NCI-H460 (cell line): Measurements from ENCODE around the gene COQ10B. TPM values are rescaled to one million over a fixed set of nuclear protein-coding genes. Genes with fewer than 3 reads are reported as not detected.

Source experiments
- DNase-seq: peaks from one replicate; pipeline ENCODE4 v3.0.0-alpha.2; 2016; ENCODE audit warnings: low read depth; ENCODE audit errors: extremely low read depth
- small RNA-seq, 2 experiments: library from RNA; depleted of rRNA; stranded (forward); fragments of <200 nt; gene quantifications; one replicate each; pipeline ENCODE3, GENCODE V24; 2014
- total RNA-seq: library from RNA; depleted of rRNA; stranded (reverse); fragments of >200 nt; shearing (Covaris generic); gene quantifications from 2 replicates; pipeline ENCODE4 v1.2.3, GENCODE V29; 2014; rRNA removed

The COQ10B gene
- total RNA-seq, 1 experiment from 2014 or later = 44.0 TPM

DNA sequence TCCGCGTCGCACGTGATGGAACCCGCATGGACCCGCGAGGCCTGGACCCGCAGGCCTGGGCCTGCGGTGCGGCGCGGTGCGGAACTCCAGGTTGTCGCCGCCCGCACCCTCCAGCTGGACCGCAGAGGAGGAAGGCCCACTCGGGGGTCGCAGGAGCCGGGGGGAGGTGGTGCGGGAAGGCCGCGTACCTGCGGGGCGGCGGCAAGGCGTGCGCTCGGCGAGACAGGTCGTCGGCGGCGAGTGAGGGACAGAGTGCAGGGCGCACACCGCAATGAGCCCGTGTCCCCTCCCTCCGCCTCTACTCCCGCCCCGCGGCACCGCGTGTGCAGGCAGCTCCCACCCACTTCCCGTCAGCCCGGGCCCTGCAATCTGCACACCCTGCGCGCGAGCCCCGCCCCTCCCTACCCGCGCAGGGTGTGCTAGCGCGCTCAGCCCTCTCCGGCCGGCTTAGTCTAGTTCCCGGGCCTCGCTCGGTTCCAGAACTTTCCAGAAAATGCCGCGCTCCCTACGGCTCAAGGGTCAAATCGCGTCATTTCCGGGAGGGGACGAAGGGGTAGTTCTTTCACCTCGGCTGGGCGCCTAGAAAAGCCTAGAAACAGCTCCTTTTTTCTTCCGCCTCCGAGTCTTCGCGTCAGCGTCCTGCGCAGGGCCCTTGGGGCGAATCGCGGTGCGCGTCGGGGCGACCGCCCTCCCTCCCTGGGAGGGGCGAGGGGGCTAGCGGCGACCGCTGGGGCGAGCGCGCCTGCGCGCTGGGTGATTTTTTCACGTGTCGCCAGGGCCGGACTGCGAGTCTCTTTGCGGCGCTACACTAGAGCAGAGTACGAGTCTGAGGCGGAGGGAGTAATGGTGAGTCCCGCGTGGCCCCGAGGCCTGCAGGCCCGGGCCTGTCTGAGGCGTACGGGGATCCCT lies 46.5 kb downstream of the COQ10B start, which contains the start of the genes HSPD1 and HSPE1:
Gene HSPD1 (minus strand): TSS at position 247 of the 909 bp plus-strand sequence. CDS start 992 bp downstream, outside the sequence.
Gene HSPE1 (plus strand): TSS at position 786 of the 909 bp plus-strand sequence. CDS start 58 bp downstream, at position 844.
- DNase-seq = peak; percentile 100

DNA sequence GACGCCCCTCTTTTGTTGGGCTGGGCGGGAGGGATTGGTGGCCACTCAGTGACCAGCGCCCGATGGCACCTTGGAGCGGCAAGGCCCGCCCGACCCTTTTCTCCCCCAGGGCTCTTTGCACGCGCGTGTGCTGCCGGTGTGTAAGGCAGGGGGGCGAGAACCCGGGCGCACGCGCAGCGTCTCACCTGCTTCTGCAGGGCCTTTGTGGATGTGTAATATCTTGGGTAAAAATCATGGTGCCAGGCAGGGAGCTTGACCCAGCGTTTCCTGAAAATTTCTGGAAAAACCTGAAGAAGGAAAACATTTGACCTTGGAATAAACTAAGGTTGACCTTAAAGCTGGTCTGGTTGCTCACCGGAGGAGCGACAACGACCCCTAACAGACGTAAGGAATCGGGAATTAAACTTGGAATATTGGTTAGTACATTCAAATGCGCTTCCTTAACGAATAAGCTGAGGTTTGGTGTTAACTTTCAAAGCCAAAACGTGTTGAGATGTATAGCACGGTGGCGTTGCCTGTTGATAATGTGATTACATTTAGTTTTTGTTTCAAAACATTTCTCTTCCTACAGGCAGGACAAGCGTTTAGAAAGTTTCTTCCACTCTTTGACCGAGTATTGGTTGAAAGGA lies 47.3 kb downstream of the COQ10B start:
- no peak for DNase-seq

DNA sequence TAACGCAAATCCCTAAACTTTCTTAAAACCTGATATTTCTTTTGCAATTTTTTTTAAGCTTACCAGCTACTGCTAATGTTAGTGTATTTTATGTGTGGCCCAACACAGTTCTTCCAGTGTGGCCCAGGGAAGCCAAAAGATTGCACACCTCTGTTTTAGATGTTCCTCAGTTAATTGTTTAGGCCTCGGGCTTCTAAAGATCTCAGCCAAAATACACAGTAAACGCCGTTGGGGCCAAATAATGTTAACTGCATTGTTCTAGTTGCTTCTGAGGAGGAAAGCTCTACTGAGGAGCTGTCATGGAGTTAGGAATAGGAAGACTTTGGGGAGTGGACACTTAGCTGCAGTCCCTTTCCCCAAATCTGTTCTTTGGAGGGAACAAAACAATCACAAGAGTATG lies 48.8 kb downstream of the COQ10B start:
- no peak for DNase-seq

DNA sequence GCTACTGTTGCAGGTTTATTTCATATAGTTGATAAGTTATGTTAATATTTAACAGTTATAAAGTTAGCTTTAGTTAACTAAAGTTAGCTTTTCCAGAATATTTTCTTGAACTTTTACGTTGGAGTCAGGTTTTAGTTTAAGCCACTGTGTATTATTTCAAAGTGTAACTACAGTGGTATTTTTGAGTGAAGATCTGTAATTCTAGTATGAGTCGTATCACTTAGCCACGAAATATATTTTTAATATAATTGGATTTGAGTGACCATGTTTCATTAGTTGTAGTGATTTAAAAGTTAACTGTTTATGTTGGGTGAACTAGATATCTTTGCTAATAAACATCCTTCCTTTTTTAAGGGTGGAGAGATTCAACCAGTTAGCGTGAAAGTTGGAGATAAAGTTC lies 49.3 kb downstream of the COQ10B start:
- DNase-seq = no peak

DNA sequence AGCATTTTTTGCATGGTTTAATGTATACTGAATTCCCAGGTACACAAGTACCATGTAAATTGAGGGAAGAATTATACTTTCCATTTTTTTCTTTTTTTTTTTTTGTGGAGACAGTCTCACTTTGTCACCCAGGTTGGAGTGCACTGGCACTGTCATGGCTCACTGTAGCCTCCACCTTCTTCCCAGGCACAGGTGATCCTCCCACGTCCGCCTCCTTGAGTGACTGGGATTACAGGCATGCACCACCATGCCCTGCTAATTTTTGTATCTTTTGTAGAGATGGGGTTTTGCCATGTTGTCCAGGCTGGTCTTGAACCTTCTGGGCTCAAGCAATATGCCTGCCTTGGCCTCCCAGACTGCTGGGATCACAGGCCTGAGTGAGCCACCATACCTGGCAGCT lies 50.6 kb downstream of the COQ10B start:
- no peak for DNase-seq

DNA sequence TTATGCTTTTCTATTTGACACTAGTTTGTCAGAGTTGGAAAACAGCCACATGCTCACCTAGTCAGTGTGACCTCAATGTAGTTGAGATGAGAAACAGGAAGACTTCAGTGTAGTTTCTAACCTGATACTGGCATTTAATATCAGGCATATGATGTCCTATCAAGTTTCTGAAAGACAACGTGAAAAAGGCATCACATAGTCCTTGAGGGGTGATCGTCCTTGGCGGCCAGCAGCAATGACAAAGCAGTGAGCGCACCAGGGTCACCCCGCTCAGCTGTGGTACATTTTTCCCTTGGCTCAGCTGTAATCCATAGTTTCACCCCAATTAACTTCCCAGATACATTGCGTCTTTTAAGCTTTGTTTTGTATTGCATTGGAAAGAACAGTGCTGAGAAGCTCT lies 51.2 kb downstream of the COQ10B start:
- DNase-seq = no peak

DNA sequence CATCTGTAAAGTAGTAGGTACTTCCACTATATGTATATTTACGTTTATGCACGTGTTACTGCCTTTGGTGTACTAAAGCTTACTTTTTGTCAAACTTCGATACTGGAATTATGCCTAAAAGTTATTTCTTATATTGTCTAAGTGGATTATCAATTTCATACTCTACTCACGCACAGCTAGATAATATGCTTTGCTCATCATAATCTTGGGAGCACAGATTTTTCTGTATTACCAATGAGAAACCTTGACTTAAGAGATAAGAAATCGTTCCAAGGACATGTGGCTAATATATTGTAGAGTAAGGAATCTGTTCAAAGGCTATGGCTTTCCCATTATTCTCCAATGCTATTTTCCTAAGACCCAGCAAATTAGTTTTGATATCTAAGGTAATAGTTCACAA lies 53.3 kb downstream of the COQ10B start:
- DNase-seq = no peak

DNA sequence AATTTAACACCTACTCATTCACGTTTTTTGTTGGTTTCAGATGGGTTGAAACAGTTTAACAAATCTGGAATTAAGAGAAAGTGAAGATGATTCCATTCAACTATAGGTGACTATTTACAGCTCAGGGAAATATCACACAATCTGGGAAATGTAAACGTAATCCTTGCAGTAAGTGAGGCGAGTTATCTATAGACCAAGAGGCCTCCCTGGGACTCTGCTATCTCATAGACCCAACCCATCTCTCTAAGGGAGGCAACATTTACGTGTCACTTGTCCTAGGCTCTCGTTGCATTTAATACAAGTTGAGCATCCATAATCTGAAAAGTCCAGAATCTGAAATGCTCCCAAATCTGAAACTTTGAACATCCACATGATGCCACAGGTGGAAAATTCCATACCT lies 60.6 kb downstream of the COQ10B start:
- DNase-seq = no peak

DNA sequence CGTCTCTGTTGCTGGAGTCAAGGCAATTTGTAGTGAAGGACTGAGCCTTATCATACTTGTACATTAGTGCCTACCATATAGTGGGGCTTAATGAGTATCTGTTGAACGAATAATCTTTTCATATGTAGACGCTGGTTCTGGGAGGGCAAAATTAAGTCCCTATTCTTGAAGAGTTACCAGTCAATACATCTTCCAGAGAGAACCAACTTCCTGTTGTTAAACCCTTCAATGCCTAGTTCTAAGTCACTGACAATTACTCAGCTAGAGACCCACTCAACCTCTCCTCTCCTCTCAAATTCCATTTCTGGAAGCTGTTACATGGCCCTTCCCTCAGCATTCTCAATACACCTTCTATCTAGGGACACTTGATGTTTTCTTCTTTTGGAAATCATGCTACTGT lies 61.4 kb downstream of the COQ10B start:
- DNase-seq = no peak

DNA sequence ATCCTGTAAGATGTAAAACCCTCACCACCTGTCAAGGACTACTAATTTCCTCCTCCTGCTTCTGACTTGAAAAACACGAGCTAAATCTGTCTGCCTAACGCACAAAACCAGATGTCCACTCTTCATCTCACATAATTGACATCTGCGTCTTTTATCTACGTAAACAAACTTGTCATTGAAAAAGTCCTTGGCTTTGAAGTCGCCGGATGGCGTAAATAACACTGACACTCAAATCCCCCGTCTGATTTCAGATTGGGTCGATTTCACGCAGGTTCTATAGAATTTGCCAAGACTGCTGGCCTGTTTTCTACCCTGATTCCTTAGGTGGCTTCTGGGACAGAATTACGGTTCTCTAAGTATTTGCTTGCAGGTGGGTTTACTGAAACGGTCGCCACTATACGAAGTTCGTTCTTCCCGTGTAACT lies 62.0 kb downstream of the COQ10B start:
- DNase-seq = peak; percentile 96

DNA sequence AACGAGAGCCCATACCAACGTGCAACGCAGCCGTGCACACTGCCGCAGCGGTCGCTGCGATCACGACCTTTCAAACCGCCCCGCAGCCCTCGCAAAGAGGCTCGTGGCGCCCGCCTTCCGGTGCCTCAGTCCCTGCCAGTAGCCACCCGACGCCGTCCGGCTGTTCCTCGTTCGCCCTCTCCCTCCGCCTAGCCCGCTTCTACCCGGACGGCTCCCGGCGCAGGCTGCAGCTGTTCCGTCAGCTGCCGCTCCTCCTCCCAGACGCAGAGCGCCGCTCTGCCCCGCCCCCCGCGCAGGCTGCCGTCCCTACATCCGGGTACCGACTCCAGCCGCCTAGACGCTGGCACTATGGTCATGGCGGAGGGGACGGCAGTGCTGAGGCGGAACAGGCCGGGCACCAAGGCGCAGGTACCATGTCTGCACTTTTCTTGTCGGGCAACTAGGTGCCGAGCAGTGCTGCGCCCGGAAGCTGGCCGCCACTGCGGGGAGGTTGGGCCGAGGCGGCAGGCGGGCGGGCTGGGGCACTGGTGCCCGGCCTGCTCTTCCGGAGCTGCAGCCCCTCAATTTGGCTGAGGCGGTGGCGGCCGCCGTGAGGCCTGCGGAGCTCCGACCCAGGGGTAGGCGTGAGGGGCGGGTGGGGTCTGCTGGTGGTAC lies 62.5 kb downstream of the COQ10B start, which contains the start of gene MOB4:
Gene MOB4 (plus strand): TSS at position 328 of the 654 bp plus-strand sequence. CDS start 21 bp downstream, at position 349.
- DNase-seq = peak; percentile 92

DNA sequence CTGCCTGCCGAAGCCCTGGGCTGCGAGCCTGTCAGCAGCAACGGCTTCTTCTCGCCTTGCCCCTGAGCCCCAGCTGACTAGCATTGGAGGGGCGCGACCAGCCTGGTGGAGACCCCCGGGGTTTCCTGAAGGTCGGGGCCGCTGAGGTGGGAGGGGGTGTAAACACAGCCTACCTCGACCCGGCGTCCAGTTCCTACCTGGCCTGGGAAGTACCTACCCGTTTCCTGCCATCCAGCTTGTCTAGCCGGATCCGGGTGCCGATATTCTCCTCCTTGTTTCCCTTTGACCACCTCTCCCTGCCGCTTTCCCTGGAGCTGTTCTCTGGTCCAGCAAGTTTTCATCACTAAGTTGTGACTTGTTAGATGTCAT lies 63.0 kb downstream of the COQ10B start:
- DNase-seq = no peak

DNA sequence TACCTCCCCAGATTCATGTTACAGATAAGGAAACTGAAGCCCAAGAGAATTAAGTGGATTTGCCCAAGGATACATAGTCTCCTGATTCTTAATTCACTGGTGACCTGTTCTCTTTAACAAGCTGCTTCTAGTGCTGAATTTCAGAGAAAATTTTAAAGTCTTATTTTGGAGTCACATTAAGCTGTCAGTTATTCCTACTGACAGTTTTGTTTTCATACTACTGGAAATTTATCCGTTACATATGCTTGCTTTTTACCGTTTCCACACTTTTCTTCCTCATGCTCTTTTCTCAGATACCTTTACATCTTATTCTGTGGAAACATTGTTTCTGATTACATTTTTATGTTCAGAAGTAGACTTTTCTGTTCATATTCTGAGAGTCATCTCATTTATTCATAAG lies 63.8 kb downstream of the COQ10B start:
- no peak for DNase-seq

Small RNAs within 50 kb of the gene (small RNA-seq; reads per million reads assigned to genes)
- gene RF00394 (0 reads per million in 2 experiments), gene RNU6-1029P (0 reads per million in 2 experiments)

Other genes with a start within 250 kb of the COQ10B start
- 18.4 and 20.8 TPM in 2 replicates for gene ANKRD44, start 142.8 kb upstream of the COQ10B start, total RNA-seq
- 193 and 230 TPM in 2 replicates for gene SF3B1, start 18.5 kb upstream of the COQ10B start, total RNA-seq
- gene HSPD1, start 46.3 kb downstream of the COQ10B start, total RNA-seq = 1,005 and 1,107 TPM in 2 replicates
- gene HSPE1, start 46.8 kb downstream of the COQ10B start, total RNA-seq = 326 and 343 TPM in 2 replicates
- gene MOB4, start 62.5 kb downstream of the COQ10B start, total RNA-seq = 98.9 and 102 TPM in 2 replicates
- gene RFTN2, start 222.0 kb downstream of the COQ10B start, total RNA-seq = 0.20 and 0.87 TPM in 2 replicates